RWPE1 (cell line): Measurements from ENCODE around the gene GASK1A.

Experiments used
- CTCF ChIA-PET: fragments of 350-600 bp; sonication (Branson Sonifier 250); formaldehyde crosslinking; extraction: SDS; loops from one replicate; lab custom pipeline; 2021; lab: Yijun Ruan, JAX
- POLR2A ChIA-PET: fragments of 400-600 bp; formaldehyde crosslinking; extraction: SDS; loops from one replicate; lab custom pipeline; 2020; ENCODE audit warnings: antibody characterized with exemption; ENCODE audit not compliant: low non-redundant PET; lab: Yijun Ruan, JAX
- DNase-seq: peaks from one replicate; pipeline ENCODE4 v3.0.0; 2012; ENCODE audit warnings: low spot score
- H3K27ac ChIP-seq: fragments of 450-650 bp; 2 replicates; pipeline ENCODE4 v1.5.1; 2017
- TF ChIP-seq, protein P1 (sequence below): fragments of 450-650 bp; conservative IDR thresholded peaks from 2 replicates; pipeline ENCODE4 v1.5.1; 2017; ENCODE audit warnings: low read depth, mild to moderate bottlenecking

The GASK1A gene

DNA sequence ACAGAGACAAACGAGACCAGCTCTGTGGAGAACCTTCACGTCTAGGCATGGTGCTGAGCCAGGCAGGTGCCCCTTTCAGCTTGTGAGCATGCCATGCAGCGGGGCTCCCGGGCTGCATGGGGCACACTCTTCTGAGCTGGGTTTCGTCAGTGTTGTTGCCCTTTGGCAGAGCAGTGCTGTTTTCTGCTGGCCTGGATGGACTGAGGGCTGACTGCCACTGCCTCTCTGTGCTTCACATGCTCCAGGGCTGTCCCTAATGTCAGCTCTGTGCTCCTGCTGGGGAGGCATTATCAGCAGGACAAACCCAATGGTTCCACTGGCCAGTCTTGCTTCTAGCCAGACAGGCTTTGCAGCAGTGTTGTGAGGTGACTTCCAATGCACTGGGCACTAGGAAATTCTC is 9.5 kb downstream of the GASK1A start:
- DNase-seq: no peak
- ChIA-PET POLR2A (interaction anchor here (0.6 kb wide), 1 partner anchor 515 kb away, joined by 9 read pairs; no protein-coding TSS in a partner anchor), CTCF (no interaction called here)
- no peak overlapping the region for H3K27ac ChIP-seq
- TF ChIP-seq, protein P1, sequence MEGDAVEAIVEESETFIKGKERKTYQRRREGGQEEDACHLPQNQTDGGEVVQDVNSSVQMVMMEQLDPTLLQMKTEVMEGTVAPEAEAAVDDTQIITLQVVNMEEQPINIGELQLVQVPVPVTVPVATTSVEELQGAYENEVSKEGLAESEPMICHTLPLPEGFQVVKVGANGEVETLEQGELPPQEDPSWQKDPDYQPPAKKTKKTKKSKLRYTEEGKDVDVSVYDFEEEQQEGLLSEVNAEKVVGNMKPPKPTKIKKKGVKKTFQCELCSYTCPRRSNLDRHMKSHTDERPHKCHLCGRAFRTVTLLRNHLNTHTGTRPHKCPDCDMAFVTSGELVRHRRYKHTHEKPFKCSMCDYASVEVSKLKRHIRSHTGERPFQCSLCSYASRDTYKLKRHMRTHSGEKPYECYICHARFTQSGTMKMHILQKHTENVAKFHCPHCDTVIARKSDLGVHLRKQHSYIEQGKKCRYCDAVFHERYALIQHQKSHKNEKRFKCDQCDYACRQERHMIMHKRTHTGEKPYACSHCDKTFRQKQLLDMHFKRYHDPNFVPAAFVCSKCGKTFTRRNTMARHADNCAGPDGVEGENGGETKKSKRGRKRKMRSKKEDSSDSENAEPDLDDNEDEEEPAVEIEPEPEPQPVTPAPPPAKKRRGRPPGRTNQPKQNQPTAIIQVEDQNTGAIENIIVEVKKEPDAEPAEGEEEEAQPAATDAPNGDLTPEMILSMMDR: no peak

DNA sequence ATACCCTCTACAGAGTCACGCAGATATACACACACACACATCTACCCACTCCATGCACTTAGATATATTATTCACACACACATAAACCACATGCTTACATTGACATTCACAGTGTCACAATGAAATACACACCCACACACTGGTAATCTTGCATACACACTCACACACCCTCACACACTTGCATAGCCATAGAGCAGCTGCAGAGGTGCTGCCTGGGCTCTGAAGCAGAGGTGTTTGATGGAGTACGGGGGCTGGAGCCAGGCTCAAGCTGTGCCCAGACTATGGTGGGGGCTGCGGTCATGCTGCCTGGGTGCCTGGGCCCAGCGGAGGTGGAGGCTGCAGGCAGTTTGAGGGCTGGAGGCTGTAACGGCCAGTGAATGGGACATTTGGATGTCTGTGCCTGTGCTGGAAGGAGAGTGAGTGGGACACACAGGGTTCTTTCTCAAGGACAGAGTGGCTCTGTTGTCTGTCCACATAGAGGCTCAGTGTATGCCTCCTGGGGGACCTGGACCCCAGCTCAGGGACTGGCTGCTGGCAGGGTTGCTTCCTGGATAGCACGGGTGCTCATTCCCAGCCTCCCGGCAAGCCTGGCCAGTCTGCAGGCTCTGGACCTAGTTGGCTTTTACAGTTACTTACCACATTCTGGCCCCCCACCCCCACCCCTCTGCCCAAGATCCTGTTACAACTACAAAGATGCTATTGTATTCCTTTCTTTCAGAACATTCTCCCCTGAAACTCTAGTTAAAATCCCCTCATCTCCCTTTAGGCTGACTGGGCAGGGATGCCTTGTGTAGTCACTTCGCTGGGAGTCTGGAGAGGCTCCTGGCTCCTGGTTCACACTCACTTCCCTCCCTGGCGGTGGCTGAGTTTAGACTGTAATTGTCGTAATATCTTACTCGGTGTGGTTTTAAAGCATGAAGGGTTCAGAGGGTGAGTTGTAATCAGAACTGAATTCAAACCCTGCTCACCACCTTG is 12.5 kb downstream of the GASK1A start:
- CTCF ChIA-PET: no interaction called here
- TF ChIP-seq, protein P1: no peak
- H3K27ac ChIP-seq: no peak overlapping the region
- DNase-seq: no peak
- POLR2A ChIA-PET: no interaction called here

DNA sequence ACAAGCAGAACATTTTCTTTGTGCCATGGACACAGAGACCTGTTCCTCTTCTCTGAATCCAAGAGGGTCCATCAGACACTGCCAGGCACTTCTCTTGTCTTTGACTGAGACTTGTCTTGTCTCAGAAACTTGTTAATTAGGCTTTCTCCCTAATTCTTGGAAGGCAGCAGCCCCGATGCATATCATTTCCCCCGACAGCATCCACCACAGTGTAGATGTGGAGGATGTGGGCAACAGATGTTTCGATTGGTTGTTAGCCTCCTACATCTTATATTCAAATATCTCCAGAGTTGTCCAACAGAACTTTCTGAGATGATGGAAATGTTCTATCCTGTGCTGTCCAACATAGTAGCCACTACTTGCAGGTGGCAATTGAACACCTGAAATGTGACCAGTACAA is 15.5 kb downstream of the GASK1A start:
- POLR2A ChIA-PET: no interaction called here
- H3K27ac ChIP-seq: no peak overlapping the region
- TF ChIP-seq, protein P1: no peak
- CTCF ChIA-PET: no interaction called here
- no peak for DNase-seq

DNA sequence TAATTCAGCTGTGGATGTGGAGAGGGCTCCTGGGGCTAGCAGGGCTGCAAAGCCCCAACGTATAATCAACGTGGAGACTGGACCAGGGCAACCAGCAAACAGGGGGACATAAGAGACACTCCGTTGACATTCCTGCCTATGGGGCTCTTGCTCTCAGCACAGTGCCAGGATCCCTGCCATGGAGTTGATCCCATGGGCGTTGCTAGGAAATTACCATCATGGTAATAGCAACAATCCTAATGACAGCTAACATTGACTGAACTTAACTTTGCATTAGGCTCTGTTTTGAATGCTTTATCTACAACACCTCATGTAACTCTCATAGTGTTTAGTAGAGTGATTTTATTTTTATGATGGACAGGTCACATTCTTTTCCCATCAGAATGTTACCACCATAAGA is 16.9 kb downstream of the GASK1A start:
- TF ChIP-seq, protein P1: no peak
- ChIA-PET CTCF (no interaction called here), POLR2A (no interaction called here)
- no peak overlapping the region for H3K27ac ChIP-seq
- DNase-seq: no peak

DNA sequence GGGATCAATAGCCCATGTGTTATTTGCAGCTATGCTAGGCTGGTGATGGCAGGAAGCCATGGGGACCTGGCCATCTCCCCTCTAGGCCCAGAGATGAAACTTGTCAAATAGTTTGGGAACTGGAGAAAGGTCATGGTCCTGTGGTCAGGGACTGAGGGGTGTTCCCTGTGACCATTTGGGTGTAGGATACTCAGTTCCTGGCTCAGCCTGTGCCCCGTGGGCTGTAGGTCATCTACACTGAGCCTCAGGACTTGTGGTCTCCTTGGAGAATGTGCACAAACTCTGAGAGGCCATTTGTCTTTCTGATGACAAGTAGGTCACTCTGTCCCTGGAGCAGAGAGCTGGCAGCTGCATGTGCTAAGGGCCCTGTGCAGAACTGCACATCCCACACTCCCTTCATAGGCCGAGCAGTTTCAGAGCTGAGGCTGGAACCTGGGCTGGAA is 17.5 kb downstream of the GASK1A start:
- POLR2A ChIA-PET: no interaction called here
- DNase-seq: no peak
- H3K27ac ChIP-seq: no peak overlapping the region
- CTCF ChIA-PET: no interaction called here
- TF ChIP-seq, protein P1: no peak

DNA sequence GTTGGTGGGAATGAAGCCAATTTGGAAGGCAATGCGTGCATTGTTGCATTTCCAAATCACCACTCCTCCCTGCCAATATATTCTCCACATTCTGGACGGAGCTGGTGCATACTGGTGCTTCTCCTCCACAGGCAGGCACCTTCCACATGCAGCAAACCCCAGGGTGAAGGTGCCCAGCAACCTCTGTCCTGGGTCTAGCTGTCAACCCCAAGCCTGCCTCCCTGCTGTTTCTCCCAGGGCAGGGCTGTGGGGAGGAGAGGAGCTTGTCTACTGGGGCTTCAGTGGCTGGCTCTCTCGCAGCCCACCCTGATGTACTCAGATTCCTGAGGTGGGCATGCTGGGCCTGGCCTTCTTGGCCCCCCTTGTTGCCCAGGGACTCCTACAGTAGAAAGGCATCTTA is 20.1 kb downstream of the GASK1A start:
- no peak overlapping the region for H3K27ac ChIP-seq
- POLR2A ChIA-PET: no interaction called here
- TF ChIP-seq, protein P1: no peak
- CTCF ChIA-PET: no interaction called here
- no peak for DNase-seq
